H1 (cell line): ENCODE results near the gene ABHD15. TPM values are rescaled to one million over a fixed set of nuclear protein-coding genes. Genes with fewer than 3 reads are reported as not detected.
A peak's percentile ranks its signal among the peaks of the same experiment; 100 is the strongest.

Experiments
- CTCF ChIA-PET: fragments of 300-600 bp; sonication (Branson Sonifier 250); formaldehyde crosslinking; loops from one replicate; lab custom pipeline; 2021; ENCODE audit not compliant: partially characterized antibody; lab: Charles Lee
- POLR2A ChIA-PET: fragments of 300-600 bp; sonication (Branson Sonifier 250); formaldehyde crosslinking; loops from one replicate; lab custom pipeline; 2021; ENCODE audit warnings: inconsistent platforms; ENCODE audit not compliant: partially characterized antibody; lab: Charles Lee
- DNase-seq, 2 experiments: peaks; one replicate each; pipeline versions ENCODE4 v3.0.0 to v3.0.0-alpha.2; 2010 to 2022; ENCODE audit warnings: low spot score in 2 of 2, low read depth in 1 of 2, mixed read lengths in 1 of 2
- FAIRE-seq: peaks from 2 replicates; lab custom pipeline; 2011; peaks lifted over from hg19 to GRCh38; lab: Jason Lieb, UNC
- H2AFZ ChIP-seq: 2 replicates; pipeline ENCODE4 v1.8.1; 2012; ENCODE audit warnings: low read length, inconsistent platforms
- H2AK5ac ChIP-seq: 2 replicates; pipeline ENCODE4 v1.6.1; 2013; ENCODE audit warnings: low read depth, low read length
- H2BK120ac ChIP-seq: replicated peaks from 2 replicates; pipeline ENCODE3; 2013; ENCODE audit warnings: low read depth, low read length, inconsistent platforms
- H2BK12ac ChIP-seq: 2 replicates; pipeline ENCODE4 v1.6.1; 2013; ENCODE audit warnings: low read depth, low read length
- H2BK15ac ChIP-seq: 2 replicates; pipeline ENCODE4 v1.6.1; 2013; ENCODE audit warnings: low read length
- H2BK20ac ChIP-seq: 2 replicates; pipeline ENCODE4 v1.6.1; 2013; ENCODE audit warnings: low read length
- H2BK5ac ChIP-seq: 2 replicates; pipeline ENCODE4 v1.6.1; 2013; ENCODE audit warnings: low read depth, low read length
- H3K14ac ChIP-seq: 2 replicates; pipeline ENCODE4 v1.6.1; 2013; ENCODE audit warnings: inconsistent platforms; ENCODE audit not compliant: insufficient read length
- H3K18ac ChIP-seq: 2 replicates; pipeline ENCODE4 v1.6.1; 2013; ENCODE audit warnings: low read length; ENCODE audit errors: extremely low read depth
- H3K23ac ChIP-seq: 2 replicates; pipeline ENCODE4 v1.6.1; 2013; ENCODE audit warnings: inconsistent platforms; ENCODE audit not compliant: insufficient read length
- H3K23me2 ChIP-seq: 2 replicates; pipeline ENCODE4 v1.6.1; 2013; ENCODE audit warnings: low read depth, low read length
- H3K27ac ChIP-seq: 2 replicates; pipeline ENCODE4 v1.6.1; 2011; ENCODE audit warnings: low read depth, low read length, inconsistent platforms
- H3K27me3 ChIP-seq, 4 experiments: replicated peaks in 1 of 4; 1 replicate in 1 of 4; 2 replicates in 3 of 4; pipeline versions ENCODE4 v1.6.1 to v1.8.1; 2011 to 2013; ENCODE audit warnings: low read length in 3 of 4, mild to moderate bottlenecking in 3 of 4, inconsistent platforms in 2 of 4, mixed read lengths in 2 of 4, moderate library complexity in 1 of 4; ENCODE audit not compliant: control insufficient read depth in 3 of 4, insufficient read depth in 3 of 4; ENCODE audit errors: extremely low read depth in 1 of 4
- H3K36me3 ChIP-seq, 4 experiments: 2 replicates each; pipeline versions ENCODE4 v1.6.1 to v1.8.1; 2011 to 2013; ENCODE audit warnings: mild to moderate bottlenecking in 4 of 4, low read length in 3 of 4, moderate library complexity in 2 of 4, control low read depth in 1 of 4, inconsistent platforms in 1 of 4; ENCODE audit not compliant: insufficient read depth in 4 of 4, control insufficient read depth in 2 of 4
- H3K4ac ChIP-seq: replicated peaks from 2 replicates; pipeline ENCODE3; 2013; ENCODE audit warnings: low read length, low read depth, mixed read lengths, inconsistent platforms; ENCODE audit not compliant: insufficient read length
- H3K4me1 ChIP-seq, 4 experiments: replicated peaks in 1 of 4; 1 replicate in 1 of 4; 2 replicates in 3 of 4; pipeline versions ENCODE4 v1.6.1 to v1.8.1; 2011 to 2013; ENCODE audit warnings: low read length in 3 of 4, inconsistent platforms in 2 of 4, mixed read lengths in 1 of 4; ENCODE audit not compliant: insufficient read depth in 4 of 4, control insufficient read depth in 3 of 4
- H3K4me2 ChIP-seq, 2 experiments: 2 replicates each; pipeline versions ENCODE4 v1.6.1 to v1.8.1; 2011 to 2013; ENCODE audit warnings: low read depth in 2 of 2, low read length in 2 of 2, control low read depth in 1 of 2, inconsistent platforms in 1 of 2, mild to moderate bottlenecking in 1 of 2; ENCODE audit not compliant: insufficient read depth in 1 of 2
- H3K4me3 ChIP-seq, 4 experiments: fragments of 200-600, 300-600 bp in 1 of 4; sonication (generic), shearing (Covaris generic), sonication (Bioruptor Twin) in 1 of 4; 2 replicates each; pipeline versions ENCODE4 v1.5.1 to v1.8.1; 2011 to 2016; ENCODE audit warnings: low read length in 4 of 4, low read depth in 3 of 4, control low read depth in 2 of 4, inconsistent platforms in 2 of 4, mild to moderate bottlenecking in 2 of 4, mixed read lengths in 1 of 4, moderate library complexity in 1 of 4; ENCODE audit not compliant: insufficient read depth in 2 of 4; ENCODE audit errors: extremely low read depth in 1 of 4
- H3K56ac ChIP-seq: replicated peaks from 2 replicates; pipeline ENCODE3; 2013; ENCODE audit warnings: low read depth, mild to moderate bottlenecking, mixed read lengths, low read length, inconsistent platforms; ENCODE audit not compliant: insufficient read length
- H3K79me1 ChIP-seq: 2 replicates; pipeline ENCODE4 v1.6.1; 2013; ENCODE audit warnings: low read depth, low read length, control low read depth
- H3K79me2 ChIP-seq, 2 experiments: 2 replicates each; pipeline versions ENCODE4 v1.6.1 to v1.8.1; 2012 to 2013; ENCODE audit warnings: low read length in 2 of 2, mild to moderate bottlenecking in 2 of 2, inconsistent platforms in 1 of 2; ENCODE audit not compliant: insufficient read depth in 2 of 2, control insufficient read depth in 1 of 2
- H3K9ac ChIP-seq, 4 experiments: replicated peaks in 1 of 4; 1 replicate in 1 of 4; 2 replicates in 3 of 4; pipeline versions ENCODE4 v1.6.1 to v1.8.1; 2011 to 2013; ENCODE audit warnings: low read depth in 3 of 4, low read length in 3 of 4, control low read depth in 2 of 4, mild to moderate bottlenecking in 2 of 4, moderate library complexity in 2 of 4, inconsistent platforms in 1 of 4; ENCODE audit errors: extremely low read depth in 1 of 4
- H3K9me3 ChIP-seq, 2 experiments: 2 replicates each; pipeline versions ENCODE4 v1.6.1 to v1.8.1; 2012 to 2013; ENCODE audit warnings: mild to moderate bottlenecking in 2 of 2, moderate library complexity in 2 of 2, control low read depth in 1 of 2, inconsistent platforms in 1 of 2, low read depth in 1 of 2, low read length in 1 of 2, mixed read lengths in 1 of 2; ENCODE audit not compliant: insufficient read depth in 2 of 2
- H4K20me1 ChIP-seq, 2 experiments: replicated peaks in 1 of 2; 2 replicates each; pipeline versions ENCODE3 to v1.8.1; 2011 to 2013; ENCODE audit warnings: inconsistent platforms in 2 of 2, low read length in 2 of 2, mild to moderate bottlenecking in 1 of 2; ENCODE audit not compliant: insufficient read depth in 2 of 2, control insufficient read depth in 1 of 2
- H4K5ac ChIP-seq: 2 replicates; pipeline ENCODE4 v1.6.1; 2013; ENCODE audit warnings: low read length, low read depth, mixed read lengths, inconsistent platforms; ENCODE audit not compliant: insufficient read length
- H4K8ac ChIP-seq: 2 replicates; pipeline ENCODE4 v1.8.0; 2013; ENCODE audit warnings: mild to moderate bottlenecking, moderate library complexity, low read length, inconsistent platforms; ENCODE audit not compliant: insufficient read depth; ENCODE audit errors: extremely low read depth
- H4K91ac ChIP-seq: replicated peaks from 2 replicates; pipeline ENCODE3; 2013; ENCODE audit warnings: low read length, mixed read lengths, inconsistent platforms; ENCODE audit not compliant: insufficient read length
- ASH2L ChIP-seq: fragments of 200-600, 300-600 bp; sonication (generic); IDR thresholded peaks from one replicate; pipeline ENCODE4 v1.7.1; 2017; ENCODE audit warnings: low read length
- CREB1 ChIP-seq: IDR thresholded peaks from 2 replicates; pipeline ENCODE4 v1.6.1; 2012; ENCODE audit warnings: inconsistent platforms
- EZH2 ChIP-seq: fragments of 200-600 bp; sonication (generic); IDR thresholded peaks from 2 replicates; pipeline ENCODE4 v1.7.1; 2012; ENCODE audit warnings: low read depth, mild to moderate bottlenecking, moderate library complexity, low read length, inconsistent platforms; ENCODE audit not compliant: severe bottlenecking
- KDM4A ChIP-seq: IDR thresholded peaks from one replicate; pipeline ENCODE4 v1.7.1; 2012; ENCODE audit warnings: low read depth, mild to moderate bottlenecking, moderate library complexity, low read length, inconsistent platforms; ENCODE audit not compliant: severe bottlenecking
- POLR2A ChIP-seq, 2 experiments: IDR thresholded peaks; 1 replicate in 1 of 2; 2 replicates in 1 of 2; pipeline ENCODE4 v1.6.1; 2011; ENCODE audit warnings: low read depth in 2 of 2, low read length in 2 of 2, mild to moderate bottlenecking in 2 of 2; ENCODE audit errors: control extremely low read depth in 1 of 2
- RBBP5 ChIP-seq: IDR thresholded peaks from 2 replicates; pipeline ENCODE4 v1.7.1; 2012; ENCODE audit warnings: low read depth, mild to moderate bottlenecking, inconsistent platforms, low read length, moderate library complexity, borderline replicate concordance
- RXRA ChIP-seq: IDR thresholded peaks from 2 replicates; pipeline ENCODE4 v1.6.1; 2011; ENCODE audit warnings: low read depth, mild to moderate bottlenecking, low read length, moderate library complexity; ENCODE audit not compliant: insufficient read depth
- SIRT6 ChIP-seq: IDR thresholded peaks from one replicate; pipeline ENCODE4 v1.7.1; 2012; ENCODE audit warnings: low read length, inconsistent platforms
- SP1 ChIP-seq: IDR thresholded peaks from 2 replicates; pipeline ENCODE4 v1.6.1; 2011; ENCODE audit warnings: low read depth, low read length
- TAF1 ChIP-seq: IDR thresholded peaks from 2 replicates; pipeline ENCODE4 v1.6.1; 2011; ENCODE audit warnings: mild to moderate bottlenecking, low read depth, low read length
- TBP ChIP-seq: IDR thresholded peaks from 2 replicates; pipeline ENCODE4 v1.6.1; 2011; ENCODE audit warnings: low read depth, low read length, improper control_type of control experiment
- USF2 ChIP-seq: IDR thresholded peaks from 2 replicates; pipeline ENCODE4 v1.6.1; 2011; ENCODE audit warnings: low read length, improper control_type of control experiment
- WGBS, 2 experiments: shearing (Covaris generic) in 1 of 2; methylation state at CpG; one replicate each; pipeline versions ENCODE4 v1.1.6 to v1.1.7; 2013 to 2015; ENCODE audit warnings: low lambda C conversion rate in 2 of 2, mixed read lengths in 2 of 2, inconsistent platforms in 1 of 2, low coverage in 1 of 2, missing lambda C conversion rate in 1 of 2; ENCODE audit not compliant: insufficient replicate concordance in 2 of 2, insufficient coverage in 1 of 2, insufficient read length in 1 of 2; ENCODE audit errors: extremely low coverage in 1 of 2, missing lambda C conversion rate in 1 of 2; 5-methylcytosine and 5-hydroxymethylcytosine counted together
- polyA plus RNA-seq, 7 experiments: library from polyadenylated mRNA; depleted of rRNA in 3 of 7; stranded (reverse) in 5 of 7; unstranded in 2 of 7; fragments of >200 nt in 5 of 7; fragments of 200-250 nt in 2 of 7; gene quantifications; 1 replicate in 5 of 7; 2 replicates in 1 of 7; 4 replicates in 1 of 7; pipeline versions ENCODE4 v1.2.1 to v1.2.3, GENCODE V29; 2011 to 2013; ENCODE audit warnings: missing spikeins in 2 of 7, mixed read lengths in 2 of 7
- total RNA-seq: library from RNA; stranded (reverse); fragmentation: NEBNext Ultra II Directional; extraction: Animal tissue kit (Norgen Biotek cat#: 25700); gene quantifications from 2 replicates; pipeline ENCODE4 v1.2.1, GENCODE V29; 2021

ABHD15 gene
- total and polyA plus RNA-seq, 2 of the 8 experiments (the other 6 are each of a cell fraction or from before 2014, with no cell fraction given), result 0.88 to 1.7 TPM

DNA sequence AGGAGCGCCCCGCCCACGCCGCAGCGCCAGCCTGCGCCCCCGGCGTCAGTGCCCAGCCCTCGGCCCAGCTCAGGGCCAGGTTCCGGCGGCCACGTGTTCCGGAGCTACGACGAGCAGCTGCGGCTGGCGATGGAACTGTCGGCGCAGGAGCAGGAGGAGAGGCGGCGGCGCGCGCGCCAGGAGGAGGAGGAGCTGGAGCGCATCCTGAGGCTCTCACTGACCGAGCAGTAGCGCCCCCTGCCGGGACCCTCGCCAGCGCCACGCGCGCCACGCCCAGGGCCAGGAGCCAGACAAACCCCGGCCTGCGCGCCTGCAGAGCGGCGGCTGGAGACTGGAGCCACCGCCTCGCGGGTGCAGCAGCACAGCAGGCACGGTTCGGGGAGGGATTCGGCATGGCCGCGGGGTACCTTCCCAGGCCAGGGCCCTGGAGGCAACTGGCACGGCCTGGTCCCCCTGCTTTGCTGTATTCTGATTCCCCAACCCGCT, 46.6 kb upstream of the ABHD15 start:
- Histone ChIP-seq H4K5ac (no peak overlapping the region), H2BK15ac (0 out of 2 replicates have a peak overlapping the region, but pooled peaks have one; percentile 29), H2BK120ac (no peak overlapping the region), H2AK5ac (no peak overlapping the region), H2BK5ac (no peak overlapping the region), H3K18ac (peak overlapping the region; percentile 87), H3K79me1 (peaks cover 2% of the 10 kb centered on the region; the same call in 1 of the 2 replicates), H3K4me1 (peaks cover 10 to 35% (median 30%) of the 10 kb centered on the region in 4 experiments), H4K20me1 (peaks cover 4 to 5% of the 10 kb centered on the region in 2 experiments), H4K8ac (0 out of 2 replicates have a peak overlapping the region, but pooled peaks have one; percentile 73), H3K9ac (0 out of 7 replicates have a peak overlapping the region, but pooled peaks of 1 of the 4 experiments have one; percentile 4), H3K4me3 (peak overlapping the region; percentile 5 to 55 (median 38); a peak in 5 of 8 replicates), H3K27me3 (peaks cover 17 to 48% (median 37%) of the 10 kb centered on the region in 4 experiments), H4K91ac (no peak overlapping the region), H2AFZ (peak overlapping the region; percentile 9; the same call in 1 of the 2 replicates), H3K36me3 (peaks cover 0 to 7% (median 0%) of the 10 kb centered on the region in 4 experiments; a peak in 1 of 8 replicates), H2BK20ac (no peak overlapping the region), H3K4ac (no peak overlapping the region), H3K14ac (no peak overlapping the region), H3K23me2 (peaks cover 13% of the 10 kb centered on the region), H3K27ac (no peak overlapping the region), H2BK12ac (peak overlapping the region; percentile 5; the same call in 1 of the 2 replicates), H3K79me2 (no peaks in the 10 kb centered on the region), H3K56ac (no peak overlapping the region), H3K4me2 (peak overlapping the region; percentile 46 to 75), H3K9me3 (peaks cover 0 to 11% of the 10 kb centered on the region in 2 experiments; a peak in 1 of 4 replicates), H3K23ac (no peak overlapping the region)
- CTCF ChIA-PET, result interaction anchor here (0.7 to 13.1 kb wide), 13 partner anchors 8 to 481 kb away, joined by 3 to 193 read pairs (median 4); partner anchors contain the start of genes ABHD15, ANKRD13B and TP53I13
- DNase-seq, result peak in 1 of 2 experiments; percentile 100
- no peak for FAIRE-seq
- POLR2A ChIA-PET, result interaction anchor here (0.6 to 1.3 kb wide), 3 partner anchors 12 to 46 kb away, joined by 3 to 4 read pairs (median 3); no protein-coding TSS in a partner anchor
- WGBS, 2 experiments, result 4% methylated on average over 30 of the region's 50 CpGs; no CpG with 5 or more reads in 1 of the 2 experiments
- TF ChIP-seq SIRT6 (no peak), POLR2A (IDR thresholded peaks at IDR 0.05; ENCODE audit: control extremely low read depth in 1 of 2, low read depth in 2 of 2, low read length in 2 of 2) (peak in 1 of 2 experiments; percentile 44; a peak in 1 of 3 replicates), ASH2L (peak; percentile 40), CREB1 (peak; percentile 69; the same call in 1 of the 2 replicates), RBBP5 (no peak), TAF1 (peak; percentile 31; the same call in 1 of the 2 replicates), USF2 (peak; percentile 38; the same call in 1 of the 2 replicates), EZH2 (no peak), KDM4A (peak; percentile 77), TBP (no peak), SP1 (no peak), RXRA (no peak)
